ENCODE data around the gene SMC1B.

The SMC1B gene

GRCh38 chr22:45320357-45320976 lies 92.9 kb downstream of the SMC1B start:
- DNase-seq (ENCODE audit: low read depth): no peak

- DNase-seq (ENCODE audit: low read depth): no peak
Measured at GRCh38 chr22:45319324-45319685, 94.1 kb downstream of the SMC1B start.

- DNase-seq (ENCODE audit: low read depth): no peak
Measured at GRCh38 chr22:45318558-45319323, 94.7 kb downstream of the SMC1B start.

- DNase-seq (ENCODE audit: low read depth): peak; percentile 61
Measured at GRCh38 chr22:45318168-45318557, 95.2 kb downstream of the SMC1B start.

GRCh38 chr22:45317551-45318167 lies 95.7 kb downstream of the SMC1B start:
- DNase-seq (ENCODE audit: low read depth): no peak

- DNase-seq (ENCODE audit: low read depth): no peak
Measured at GRCh38 chr22:45316796-45317526, 96.4 kb downstream of the SMC1B start.

GRCh38 chr22:45314786-45315185 lies 98.6 kb downstream of the SMC1B start:
- no peak for DNase-seq (ENCODE audit: low read depth)

- DNase-seq (ENCODE audit: low read depth): no peak
Measured at GRCh38 chr22:45314054-45314721, 99.2 kb downstream of the SMC1B start.

GRCh38 chr22:45312856-45313255 lies 100.5 kb downstream of the SMC1B start:
- no peak for DNase-seq (ENCODE audit: low read depth)

- no peak for DNase-seq (ENCODE audit: low read depth)
Measured at GRCh38 chr22:45312415-45312814, 101.0 kb downstream of the SMC1B start.

- no peak for DNase-seq (ENCODE audit: low read depth)
Measured at GRCh38 chr22:45310977-45311531, 102.3 kb downstream of the SMC1B start.

GRCh38 chr22:45310331-45310976 lies 102.9 kb downstream of the SMC1B start:
- no peak for DNase-seq (ENCODE audit: low read depth)

- DNase-seq (ENCODE audit: low read depth): peak; percentile 30
Measured at GRCh38 chr22:45309422-45310227, 103.8 kb downstream of the SMC1B start, which contains the start of gene FAM118A. Gene FAM118A, plus strand, starts transcription at chr22:45309934. Its CDS starts 12,446 bp downstream, at chr22:45322380.

- no peak for DNase-seq (ENCODE audit: low read depth)
Measured at GRCh38 chr22:45308957-45309421, 104.4 kb downstream of the SMC1B start.

GRCh38 chr22:45308391-45308956 lies 104.9 kb downstream of the SMC1B start:
- no peak for DNase-seq (ENCODE audit: low read depth)

- no peak for DNase-seq (ENCODE audit: low read depth)
Measured at GRCh38 chr22:45306139-45306538, 107.3 kb downstream of the SMC1B start.

GRCh38 chr22:45305456-45306075 lies 107.8 kb downstream of the SMC1B start:
- no peak for DNase-seq (ENCODE audit: low read depth)

- no peak for DNase-seq (ENCODE audit: low read depth)
Measured at GRCh38 chr22:45304971-45305370, 108.4 kb downstream of the SMC1B start.

- no peak for DNase-seq (ENCODE audit: low read depth)
Measured at GRCh38 chr22:45303181-45303580, 110.2 kb downstream of the SMC1B start.

Data from GM04503 (cell line).